ENCODE results near the gene LGALS9. TPM values are rescaled to one million over a fixed set of nuclear protein-coding genes. Genes with fewer than 3 reads are reported as not detected.
A peak's percentile ranks its signal among the peaks of the same experiment; 100 is the strongest.

The LGALS9 gene
- total RNA-seq, 1 donor from 2014 or later, result 34.3 TPM

GRCh38 chr17:27609611-27610303, 21.2 kb upstream of the LGALS9 start:
- H3K27ac ChIP-seq, result no peak overlapping the region
- intact Hi-C loops (cut with DNase I), result loop anchor here (10.0 kb wide), 1 partner anchor 285 kb away; the partner anchor contains the start of gene LYRM9
- no peaks in the 10 kb centered on the region for H3K4me1 ChIP-seq
- H3K4me3 ChIP-seq, result no peak overlapping the region
- H3K36me3 ChIP-seq, result peaks cover 62 to 77% of the 10 kb centered on the region in 2 donors
- no peaks in the 10 kb centered on the region for H3K9me3 ChIP-seq
- no peak for DNase-seq (ENCODE audit: low spot score in 2 of 2)
- H3K27me3 ChIP-seq, result no peaks in the 10 kb centered on the region
- TF ChIP-seq CTCF (IDR thresholded peaks at IDR 0.05), result peak in 1 of 3 experiments; percentile 28

GRCh38 chr17:27610304-27610677, 20.7 kb upstream of the LGALS9 start:
- H3K27me3 ChIP-seq, result no peaks in the 10 kb centered on the region
- no peak for TF ChIP-seq CTCF (IDR thresholded peaks at IDR 0.05)
- H3K9me3 ChIP-seq, result no peaks in the 10 kb centered on the region
- no peak overlapping the region for H3K27ac ChIP-seq
- peaks cover 64 to 76% of the 10 kb centered on the region in 2 donors for H3K36me3 ChIP-seq
- H3K4me3 ChIP-seq, result no peak overlapping the region
- H3K4me1 ChIP-seq, result no peaks in the 10 kb centered on the region
- intact Hi-C loops (cut with DNase I), result no loop called here
- DNase-seq (ENCODE audit: low spot score in 2 of 2), result no peak

GRCh38 chr17:27612160-27612770, 18.7 kb upstream of the LGALS9 start:
- no peaks in the 10 kb centered on the region for H3K27me3 ChIP-seq
- DNase-seq (ENCODE audit: low spot score in 2 of 2), result no peak
- TF ChIP-seq CTCF (IDR thresholded peaks at IDR 0.05), result no peak
- H3K4me1 ChIP-seq, result no peaks in the 10 kb centered on the region
- no peak overlapping the region for H3K4me3 ChIP-seq
- no peak overlapping the region for H3K27ac ChIP-seq
- no peaks in the 10 kb centered on the region for H3K9me3 ChIP-seq
- intact Hi-C loops (cut with DNase I), result no loop called here
- H3K36me3 ChIP-seq, result peaks cover 52 to 66% of the 10 kb centered on the region in 2 donors

- H3K36me3 ChIP-seq, result peaks cover 51 to 66% of the 10 kb centered on the region in 2 donors
- no peaks in the 10 kb centered on the region for H3K4me1 ChIP-seq
- H3K4me3 ChIP-seq, result no peak overlapping the region
- no peak for TF ChIP-seq CTCF (IDR thresholded peaks at IDR 0.05)
- no peaks in the 10 kb centered on the region for H3K9me3 ChIP-seq
- intact Hi-C loops (cut with DNase I), result no loop called here
- no peak for DNase-seq (ENCODE audit: low spot score in 2 of 2)
- H3K27me3 ChIP-seq, result no peaks in the 10 kb centered on the region
- no peak overlapping the region for H3K27ac ChIP-seq
Observed at GRCh38 chr17:27613433-27613832, 17.6 kb upstream of the LGALS9 start.

- Histone ChIP-seq H3K27me3 (no peaks in the 10 kb centered on the region), H3K4me1 (no peaks in the 10 kb centered on the region), H3K4me3 (no peak overlapping the region), H3K36me3 (peaks cover 54 to 69% of the 10 kb centered on the region in 2 donors), H3K9me3 (no peaks in the 10 kb centered on the region), H3K27ac (no peak overlapping the region)
- intact Hi-C loops (cut with DNase I), result no loop called here
- no peak for TF ChIP-seq CTCF (IDR thresholded peaks at IDR 0.05)
- no peak for DNase-seq (ENCODE audit: low spot score in 2 of 2)
Observed at GRCh38 chr17:27615121-27615520, 15.9 kb upstream of the LGALS9 start.

All from ascending aorta (tissue), 2 donors.